ENCODE measurements around the gene LINC01488.
A peak's percentile ranks its signal among the peaks of the same experiment; 100 is the strongest.

The LINC01488 gene

DNA sequence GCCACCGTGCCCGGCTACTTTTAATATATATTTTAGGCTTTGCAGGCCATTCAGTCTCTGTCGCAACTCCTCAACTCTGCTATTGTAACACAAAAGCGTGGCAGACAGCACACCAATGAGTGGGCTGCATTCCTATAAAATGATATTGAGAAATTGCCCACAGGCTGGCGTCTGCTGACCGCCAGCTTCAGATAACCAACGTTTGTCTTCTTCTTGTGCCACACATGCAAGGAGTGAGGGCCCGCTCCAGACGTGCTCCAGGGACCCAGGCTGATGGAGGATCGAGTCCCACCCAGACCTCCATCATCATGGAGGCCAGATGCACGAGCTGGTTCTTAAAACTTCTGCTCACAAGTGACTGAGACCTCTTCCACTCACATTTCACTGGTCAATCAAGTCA lies 35.4 kb upstream of the LINC01488 start:
- DNase-seq, result peak; percentile 42 to 57 (median 42)

DNA sequence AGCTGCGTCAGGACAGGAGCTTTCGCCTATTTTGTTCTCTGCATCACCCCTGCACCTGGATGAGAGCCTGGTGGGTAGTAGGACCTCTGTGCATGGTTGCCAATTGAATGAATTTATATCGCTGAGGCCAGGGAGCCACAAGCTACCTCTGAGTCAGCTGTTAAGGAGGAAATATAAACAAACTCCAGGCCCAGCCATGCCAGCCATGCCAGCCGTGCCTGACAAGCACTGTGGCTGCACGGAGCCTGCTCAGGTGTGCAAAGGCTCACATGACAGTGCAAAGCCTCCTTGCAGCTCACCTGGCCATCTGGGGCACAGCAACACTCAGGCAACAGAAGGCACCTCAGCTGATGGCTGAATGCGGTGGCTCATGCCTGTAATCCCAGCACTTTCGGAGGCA lies 33.7 kb upstream of the LINC01488 start:
- DNase-seq, result peak in 1 of 3 donors; percentile 25

DNA sequence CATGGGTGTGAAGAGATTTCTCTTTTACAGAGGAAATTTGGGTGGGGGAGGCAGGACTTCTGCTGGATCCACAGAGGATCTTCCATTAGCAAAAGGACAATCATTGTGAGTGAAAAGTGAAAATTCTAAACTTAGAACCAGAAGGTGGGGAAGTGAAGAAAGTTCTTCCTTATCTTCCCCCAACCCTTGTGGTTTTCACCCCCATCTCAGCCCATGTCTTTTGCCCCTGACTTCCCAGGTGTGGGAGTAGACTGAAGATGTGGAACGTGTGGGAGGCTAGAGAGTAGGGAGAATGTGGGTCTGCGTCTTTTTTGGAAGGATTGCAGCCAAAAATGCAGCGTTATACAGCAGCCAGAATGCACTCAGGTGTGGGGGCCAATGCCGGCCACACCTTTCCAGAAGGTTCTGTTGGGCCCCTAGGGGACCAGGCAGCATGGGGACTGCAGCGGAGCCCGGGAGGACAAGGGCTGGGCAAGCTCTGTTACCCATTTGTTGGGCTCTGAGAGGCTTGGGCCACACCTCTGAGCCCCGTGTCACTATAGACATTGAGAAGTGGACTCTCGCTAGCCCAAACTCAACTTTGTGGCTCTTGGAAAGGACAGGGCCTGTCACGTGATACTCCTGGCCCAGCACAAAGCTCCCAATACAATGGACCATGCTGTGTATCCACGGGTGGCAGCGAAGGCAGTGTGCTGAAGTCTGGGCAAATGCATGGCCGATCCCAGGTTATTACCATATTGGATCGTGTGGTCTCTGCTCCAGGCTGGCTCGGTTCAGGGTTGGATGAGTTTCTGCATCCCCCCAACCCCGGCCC lies 32.8 kb upstream of the LINC01488 start:
- no peak for DNase-seq

DNA sequence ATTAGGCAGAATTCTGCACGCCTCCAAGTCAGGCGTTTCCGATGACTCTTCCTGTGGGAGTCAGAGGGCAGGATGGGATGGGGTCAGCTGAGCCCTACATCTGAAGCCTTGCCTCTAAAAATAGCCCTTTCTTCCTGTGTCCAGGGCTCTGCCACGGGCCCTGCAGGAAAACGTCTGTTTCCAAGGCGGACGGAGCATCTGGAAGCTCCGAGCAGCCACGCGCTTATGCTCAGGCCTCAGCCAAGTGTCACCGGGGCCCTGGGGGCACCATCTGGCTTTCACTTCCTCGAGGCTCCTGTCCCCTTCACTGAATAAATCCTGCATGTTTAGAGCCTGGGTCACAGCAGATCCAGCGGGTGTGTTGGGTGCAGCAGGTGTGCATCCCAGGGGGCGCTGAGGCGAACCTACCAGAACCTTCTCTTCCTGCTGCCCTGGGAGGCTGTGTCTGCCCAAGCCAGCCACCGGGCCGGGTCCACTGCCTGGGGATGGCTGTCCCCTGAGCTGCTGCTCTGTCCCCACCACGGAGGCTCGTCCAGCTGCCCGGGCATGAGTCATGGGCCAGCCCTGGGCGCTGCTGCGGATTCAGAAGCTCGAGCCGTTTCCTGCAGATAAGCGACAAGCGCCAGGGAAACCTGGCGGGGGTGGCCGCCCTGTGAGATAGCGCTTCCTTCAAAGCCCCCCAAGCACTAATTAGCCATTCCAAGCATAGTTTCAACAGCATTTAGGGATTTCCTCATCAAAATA lies 32.0 kb upstream of the LINC01488 start:
- peak; percentile 79 to 86 (median 79) for DNase-seq

DNA sequence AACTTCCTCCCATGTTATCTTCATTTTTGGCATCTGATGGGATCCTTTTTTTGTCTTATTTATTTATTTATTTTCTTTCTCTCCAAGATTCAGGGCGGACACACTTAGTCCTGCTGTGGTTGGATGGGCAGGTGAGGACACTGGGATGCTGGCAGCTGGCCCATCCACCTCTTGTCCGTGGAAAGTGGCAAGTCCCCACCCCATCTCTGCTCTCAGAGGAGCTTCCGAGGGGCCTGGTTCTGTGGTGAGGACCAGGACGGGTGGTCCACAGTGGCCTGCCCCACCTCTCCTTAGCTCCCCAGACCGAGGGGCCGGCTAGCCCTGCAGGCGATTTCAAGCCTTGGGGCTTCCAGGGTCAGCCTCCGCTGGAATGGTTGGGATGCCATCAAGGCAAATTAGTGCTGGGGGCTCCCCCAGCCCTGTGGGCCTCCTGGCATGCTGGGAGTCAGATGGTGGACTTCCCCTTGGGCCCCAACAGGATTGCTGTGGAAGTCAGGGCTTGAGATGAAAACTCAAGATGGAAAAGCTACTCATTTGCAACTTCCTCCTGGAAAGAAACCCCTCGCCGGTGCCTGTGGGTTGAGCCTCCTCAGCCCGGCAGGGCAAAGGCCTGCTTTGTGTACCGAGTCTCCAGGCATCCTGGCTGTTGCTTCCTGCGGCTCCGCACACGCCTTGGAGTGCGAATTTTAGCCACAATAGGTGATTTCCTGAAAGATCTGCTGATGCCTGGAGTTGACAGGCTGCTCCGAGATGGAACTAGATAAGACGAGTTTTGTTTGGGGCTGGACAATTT lies 31.2 kb upstream of the LINC01488 start:
- peak in 2 of 3 donors; percentile 23 to 33 for DNase-seq

DNA sequence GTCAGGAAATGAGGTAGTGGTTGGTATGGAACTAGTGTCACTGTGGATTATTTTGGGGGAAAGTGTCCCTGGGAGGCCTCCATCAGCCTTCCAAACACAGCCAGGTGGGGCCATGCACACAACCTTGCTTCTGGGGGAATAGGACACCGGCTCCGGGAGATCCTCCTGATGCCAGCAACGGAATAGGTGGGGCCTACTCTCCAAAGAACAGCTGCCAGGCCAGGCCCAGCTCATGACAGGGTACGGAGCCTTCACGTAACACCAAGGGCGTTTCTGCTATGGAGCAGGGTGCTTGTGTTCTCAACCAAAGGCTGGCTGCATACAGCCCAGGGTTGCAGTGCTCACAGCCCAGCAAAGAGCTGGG lies 30.6 kb upstream of the LINC01488 start:
- no peak for DNase-seq

DNA sequence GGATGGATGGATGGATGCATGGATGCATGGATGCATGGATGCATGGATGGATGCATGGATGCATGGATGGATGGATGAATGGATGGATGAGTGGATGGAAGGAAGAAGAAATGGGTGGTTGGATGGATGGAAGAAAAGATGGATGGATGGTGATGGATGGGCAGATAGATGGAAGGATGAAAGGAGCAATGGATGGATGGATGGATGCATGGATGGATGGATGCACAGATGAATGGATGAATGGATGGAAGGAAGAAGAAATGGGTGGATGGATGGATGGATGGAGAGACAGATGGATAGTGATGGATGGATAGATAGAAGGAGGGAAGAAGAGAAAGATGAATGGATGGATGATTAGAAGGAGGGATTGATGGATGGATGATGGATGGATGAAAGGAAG lies 30.2 kb upstream of the LINC01488 start:
- DNase-seq, result no peak

DNA sequence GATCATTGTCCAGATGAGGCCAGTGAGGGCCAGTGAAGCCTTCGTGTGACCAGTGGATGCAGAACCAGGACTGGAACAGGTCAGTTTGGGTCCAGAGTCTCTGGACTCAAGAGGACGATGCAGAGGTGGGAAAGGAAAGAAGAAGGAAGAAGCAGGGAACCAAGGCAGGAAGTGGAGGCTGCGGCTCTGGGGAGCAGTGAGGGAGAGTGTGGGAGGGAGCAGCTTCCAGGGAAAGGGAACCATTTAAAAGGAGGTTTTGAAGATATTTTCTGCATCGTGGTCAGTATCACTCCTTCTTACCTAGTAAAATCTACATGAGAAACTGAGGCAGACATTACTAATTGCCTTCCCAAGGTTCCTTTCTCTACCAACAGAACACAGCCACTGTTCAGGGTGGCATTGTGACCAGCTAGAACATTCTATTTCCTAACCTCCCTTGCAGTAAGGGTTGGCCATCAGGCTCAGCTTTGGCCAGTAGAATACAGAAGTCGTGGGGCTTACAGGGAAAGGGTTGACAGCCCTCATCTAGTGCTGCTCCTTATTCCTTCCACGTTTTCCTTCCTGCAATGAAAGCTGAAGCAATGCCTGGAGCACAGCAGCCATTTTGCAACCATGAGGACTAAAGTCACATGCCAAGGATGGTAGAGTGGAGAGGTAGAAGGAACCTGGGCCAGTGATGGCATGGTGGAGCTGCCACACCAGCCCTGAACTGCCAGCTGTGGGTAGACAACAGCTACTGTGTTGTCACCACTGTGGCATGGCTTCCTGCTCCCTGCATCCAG lies 29.1 kb upstream of the LINC01488 start:
- DNase-seq, result peak; percentile 16 to 43 (median 31)

DNA sequence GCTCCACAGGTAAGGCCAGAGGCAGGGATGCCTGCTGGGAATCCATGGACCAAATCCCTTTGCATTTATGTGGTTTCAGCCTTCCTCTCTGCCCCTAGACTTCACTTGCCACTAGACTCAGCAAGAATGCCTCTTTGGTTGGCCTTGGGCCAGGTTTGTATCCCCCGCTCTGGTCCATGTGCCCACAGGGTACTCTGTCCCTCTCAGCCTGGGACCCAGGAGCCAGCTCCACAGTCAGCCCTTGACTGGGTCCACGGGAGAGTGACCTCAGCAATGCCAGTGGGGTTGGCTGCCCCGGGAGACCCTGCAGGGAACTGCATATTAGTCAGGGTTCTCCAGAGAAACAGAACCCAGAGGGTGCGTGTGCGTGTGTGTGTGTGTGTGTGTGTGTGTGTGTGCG lies 28.3 kb upstream of the LINC01488 start:
- no peak for DNase-seq

DNA sequence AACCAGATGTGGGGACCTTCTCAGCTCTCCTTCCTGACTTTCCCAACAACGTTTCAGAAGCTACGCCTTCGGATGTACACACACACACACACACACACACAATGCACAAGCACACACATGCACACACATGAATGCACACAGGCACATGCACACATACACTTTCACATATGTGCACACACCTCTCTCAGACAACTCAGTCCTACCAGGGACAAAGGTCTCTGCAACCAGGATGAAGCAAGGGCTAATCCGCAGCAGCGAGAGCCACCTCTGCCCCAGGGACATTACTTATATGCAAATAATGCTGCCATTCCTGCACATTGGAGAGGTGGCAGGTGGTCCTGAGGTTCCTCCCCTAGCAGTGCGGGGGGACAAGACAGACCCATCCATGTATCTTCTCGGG lies 27.4 kb upstream of the LINC01488 start:
- no peak for DNase-seq

DNA sequence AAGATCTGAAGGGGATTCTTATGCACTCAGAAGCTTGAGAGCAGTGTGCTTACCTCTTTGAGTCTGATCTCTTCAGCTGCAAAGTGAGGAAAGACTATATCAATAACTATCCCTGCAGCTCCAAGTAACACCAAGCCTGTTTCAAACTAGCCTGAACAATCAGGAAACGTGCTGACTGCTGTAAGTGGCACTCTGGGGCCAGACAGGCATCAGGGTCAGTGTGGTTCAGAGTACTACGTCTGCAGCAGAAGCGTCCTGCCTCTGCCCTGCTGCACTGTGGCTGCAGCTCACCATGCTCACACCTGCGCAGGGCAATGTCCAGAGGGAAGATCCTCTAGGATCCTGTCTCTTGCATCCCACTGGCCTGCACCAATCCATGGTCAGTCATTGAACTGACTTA lies 25.5 kb upstream of the LINC01488 start:
- no peak for DNase-seq

DNA sequence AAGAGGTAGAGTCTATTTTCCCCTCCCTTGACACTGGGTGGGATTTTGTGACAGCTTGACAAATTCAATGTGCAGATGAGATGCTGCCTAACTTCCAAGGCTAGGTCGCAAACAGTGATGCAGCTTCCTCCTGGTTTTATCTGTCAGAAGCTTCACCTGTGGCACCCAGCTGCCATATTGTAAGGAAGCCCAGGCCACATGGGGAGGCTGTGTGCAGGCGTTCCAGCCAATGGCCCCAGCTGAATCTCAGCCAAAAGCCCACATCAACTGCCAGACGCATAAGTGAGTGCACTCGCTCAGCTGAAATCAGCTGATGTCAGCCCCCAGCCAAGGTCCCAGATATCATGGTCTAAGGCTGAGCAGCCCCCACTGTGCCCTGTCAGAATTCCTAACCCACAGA lies 24.8 kb upstream of the LINC01488 start:
- no peak for DNase-seq

DNA sequence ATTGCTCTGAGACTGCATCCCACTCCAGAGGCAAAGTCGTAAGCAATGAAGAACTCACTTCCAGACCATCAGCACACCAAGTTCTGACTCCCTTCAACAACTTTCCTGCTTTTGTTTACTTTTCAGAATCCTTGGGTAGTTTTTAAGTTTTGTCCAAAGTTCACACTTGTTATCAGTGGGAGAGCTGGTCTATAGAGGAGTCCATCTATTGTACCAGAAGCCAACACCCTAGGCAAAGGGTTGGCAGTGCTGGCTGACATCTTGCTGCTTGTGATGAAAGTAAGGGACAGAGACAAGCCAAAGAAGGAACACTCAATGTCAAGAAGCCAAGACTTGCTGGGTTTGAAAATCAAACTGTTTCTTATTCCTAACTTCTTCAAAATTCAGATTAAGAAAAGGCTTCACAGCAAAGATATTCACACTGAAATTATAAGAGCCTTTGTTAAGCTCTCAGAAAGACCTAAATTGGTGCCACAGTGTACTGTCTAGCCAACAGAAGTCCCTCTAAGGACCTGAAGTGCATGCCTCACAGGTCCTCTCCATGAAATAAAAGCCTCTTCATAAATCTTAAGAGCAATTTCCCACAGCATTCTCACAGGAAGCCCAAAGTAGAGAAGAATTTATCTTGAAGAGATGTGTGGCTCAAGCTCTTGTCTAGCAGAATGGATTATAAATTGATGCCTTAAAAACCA lies 21.5 kb upstream of the LINC01488 start:
- DNase-seq, result no peak

DNA sequence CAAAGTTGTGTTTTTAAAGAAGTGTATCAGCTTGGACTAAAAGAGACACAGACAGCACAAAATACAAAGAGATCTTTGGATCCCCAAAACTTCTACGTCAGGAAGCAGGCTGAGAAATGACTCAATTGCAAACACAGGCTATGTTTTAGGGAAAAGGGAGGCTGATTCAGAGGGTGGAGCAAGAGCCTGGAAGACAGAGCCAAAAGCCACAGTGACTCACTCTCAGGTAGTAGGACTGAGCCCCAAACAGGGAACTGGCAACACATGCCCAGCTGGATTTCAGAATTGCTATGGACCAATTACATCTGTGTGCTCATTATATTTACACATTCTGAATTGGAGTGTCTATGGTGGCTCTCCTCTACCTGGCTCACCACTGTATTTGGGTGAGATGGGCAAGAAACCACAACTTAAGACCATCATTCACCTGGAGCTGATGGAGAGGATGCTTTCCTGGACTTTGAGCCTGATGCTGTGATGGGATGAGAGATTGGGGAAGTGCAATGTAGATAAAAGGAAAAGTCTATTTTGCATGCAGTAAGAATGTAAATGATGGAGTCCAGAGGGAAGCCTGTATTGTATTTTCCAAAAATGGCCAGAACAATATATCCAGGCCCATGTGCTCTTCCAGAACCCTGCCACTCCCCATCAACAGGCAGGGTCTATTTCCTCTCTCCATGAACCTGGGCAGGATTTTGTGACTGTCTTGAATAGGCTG lies 20.8 kb upstream of the LINC01488 start:
- peak; percentile 46 to 66 (median 60) for DNase-seq

DNA sequence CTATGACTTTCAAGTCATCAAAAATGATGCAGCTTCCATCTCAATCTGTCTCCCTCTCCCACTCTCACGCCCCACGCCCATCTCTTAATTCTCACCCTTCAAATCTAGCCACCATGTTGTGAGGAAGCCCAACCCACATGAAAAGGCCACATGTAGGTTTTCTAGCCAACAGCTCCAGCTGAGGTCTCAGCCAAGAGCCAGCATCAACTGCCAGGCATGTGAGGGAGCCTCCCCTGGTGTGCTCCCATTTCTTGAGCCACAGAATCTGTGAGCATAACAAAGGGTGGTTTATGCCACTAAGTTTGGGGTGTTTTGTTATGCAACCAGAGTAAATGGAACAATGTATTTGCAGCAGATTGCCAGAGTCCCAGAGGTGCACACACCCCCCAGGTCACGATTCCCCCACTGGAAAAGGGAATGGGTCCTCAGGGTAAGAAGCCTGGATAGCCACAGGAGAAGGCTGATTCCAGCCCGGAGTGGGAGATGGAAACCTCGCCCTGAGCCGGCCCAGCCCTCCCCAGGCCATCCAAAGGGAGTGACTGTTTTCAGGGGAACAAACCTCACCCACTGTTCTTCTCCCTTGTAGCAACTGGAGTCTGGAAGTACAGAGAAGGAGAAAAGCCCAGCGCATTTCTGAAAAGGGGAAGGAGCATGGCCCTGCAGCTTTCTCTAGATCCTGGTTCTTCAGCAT lies 20.0 kb upstream of the LINC01488 start:
- no peak for DNase-seq

DNA sequence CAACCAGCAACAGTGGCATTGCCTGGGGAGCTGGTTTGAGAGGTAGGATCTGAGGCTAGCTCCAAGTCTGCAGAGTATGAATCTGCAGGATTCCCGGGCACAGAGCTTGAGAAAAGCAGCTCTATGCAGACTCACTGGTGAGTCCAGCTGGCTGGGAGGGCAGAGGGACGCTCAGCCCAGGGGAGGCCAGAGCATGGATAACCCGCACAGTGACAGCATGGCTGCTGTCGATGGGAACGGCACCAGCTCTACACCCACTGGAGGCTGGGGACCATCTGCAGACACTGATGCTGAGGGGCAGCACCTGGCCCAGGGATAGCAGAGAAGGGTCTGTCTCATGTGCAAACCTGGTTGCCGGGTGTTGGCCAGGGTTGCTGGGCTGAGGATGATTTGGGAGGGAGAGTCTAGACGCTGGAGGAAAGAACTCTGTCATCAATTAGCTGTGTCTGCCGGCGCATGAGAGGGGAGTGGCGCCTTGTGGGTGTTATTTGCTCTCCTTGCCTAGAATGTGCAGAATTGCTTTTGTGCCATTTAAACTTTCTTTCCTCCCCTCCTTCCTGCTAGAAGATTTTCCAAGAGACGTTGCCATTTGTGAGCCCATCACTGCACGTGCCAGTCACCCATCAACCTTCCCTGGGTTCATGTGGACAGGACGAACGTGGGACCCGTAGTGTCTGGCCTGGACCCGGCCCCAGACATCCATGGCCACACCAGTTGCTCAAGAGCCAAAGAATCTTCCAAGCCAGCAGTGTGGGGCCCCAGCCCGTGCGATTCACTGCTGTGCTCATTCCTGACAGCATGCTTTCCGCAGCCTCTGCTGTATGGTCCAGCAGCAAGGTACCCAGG lies 19.1 kb upstream of the LINC01488 start:
- DNase-seq, result no peak

DNA sequence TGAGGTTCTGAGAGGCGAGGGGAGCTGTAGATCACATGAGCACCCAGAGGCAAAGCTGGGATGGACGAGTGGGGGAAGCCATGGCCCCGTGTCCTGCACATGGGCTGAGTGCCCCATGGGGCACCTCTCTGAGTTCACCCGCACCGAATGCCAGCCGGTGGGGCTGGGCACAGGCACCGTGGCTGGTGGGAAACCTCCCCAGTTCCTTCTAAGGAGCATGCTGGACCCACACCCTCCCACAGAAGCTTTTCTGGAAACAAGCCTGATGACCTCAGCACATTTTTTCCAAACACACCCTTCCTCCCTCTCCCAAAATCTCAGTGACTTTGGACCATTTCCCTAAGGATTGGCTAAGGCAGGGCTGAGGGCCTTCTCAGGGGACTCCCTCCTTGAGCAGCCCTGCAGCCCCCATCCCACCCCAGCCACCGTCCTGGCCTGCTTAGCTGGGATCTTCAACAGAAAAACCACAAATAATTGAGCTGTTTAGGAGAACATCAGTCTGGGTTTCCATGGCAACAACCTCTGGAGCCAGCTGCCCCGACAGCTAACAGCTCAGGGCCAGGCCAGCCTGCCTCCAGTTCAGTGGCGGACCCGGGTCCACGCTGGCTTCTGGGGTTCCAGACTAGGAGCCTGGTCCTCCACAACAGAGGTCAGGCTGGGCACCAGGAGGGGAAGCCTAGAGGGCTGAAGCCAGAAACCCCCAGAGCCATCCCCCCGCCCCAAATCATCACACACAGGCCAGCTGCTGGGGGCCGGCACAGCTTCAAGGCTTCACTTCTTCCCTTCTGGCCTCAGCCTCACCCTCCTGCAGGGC lies 18.1 kb upstream of the LINC01488 start:
- no peak for DNase-seq

DNA sequence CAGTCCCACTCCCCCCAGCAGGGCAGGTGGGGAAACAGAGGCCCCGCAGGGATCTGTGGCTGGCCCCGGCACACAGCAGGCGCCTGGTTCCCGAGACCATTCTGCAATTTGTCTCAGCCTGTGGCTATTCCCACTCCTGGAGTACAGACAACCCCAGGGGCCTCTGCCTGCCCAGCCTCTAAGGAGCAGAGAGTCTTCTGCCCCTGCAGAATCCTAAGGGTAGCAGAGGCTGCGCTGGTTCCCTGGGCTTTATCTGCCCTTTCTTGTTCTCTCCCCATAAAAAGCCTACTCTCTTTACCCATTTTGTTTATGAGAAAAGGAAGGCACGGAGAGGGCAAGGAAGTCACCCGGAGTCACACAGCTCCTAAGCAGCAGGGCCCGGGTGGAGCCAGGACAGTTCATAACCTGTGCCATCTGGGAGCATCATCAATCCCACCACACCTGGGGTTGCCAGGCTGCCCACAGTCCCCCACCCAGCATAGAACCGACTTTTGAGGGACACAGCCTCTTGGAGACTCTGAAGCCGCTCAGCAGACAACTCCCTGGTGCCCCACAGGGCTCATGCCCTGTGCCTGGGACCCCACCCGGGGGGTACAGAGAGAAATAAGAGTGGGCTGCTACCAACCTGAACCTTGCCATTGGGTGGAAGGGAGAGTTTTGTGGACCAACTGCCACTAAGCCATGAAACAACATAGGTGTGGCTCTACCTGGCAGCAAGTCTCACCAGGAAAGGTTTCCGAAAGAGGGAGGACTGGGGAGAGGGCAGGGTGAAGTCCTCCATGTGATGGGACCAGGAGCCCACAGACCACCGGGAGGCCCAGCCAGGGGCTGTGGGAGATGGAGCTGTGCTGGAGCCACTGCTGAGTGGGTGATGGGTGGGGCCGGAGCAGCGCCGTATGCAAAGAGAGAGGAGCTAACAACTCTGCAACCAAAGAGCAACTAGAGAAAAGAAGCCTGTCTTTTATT lies 17.2 kb upstream of the LINC01488 start:
- no peak for DNase-seq

All from suppressor macrophage treated with lipopolysaccharide for 1 hour (primary cell).